SK-N-SH treated with all-trans-retinoic acid at 6 μM for 48 hours (cell line): Measurements from ENCODE around the gene ASL.

Experiments
- ATAC-seq: fragments of 200-7000 bp; cut with Tn5 transposase; 3 replicates; pipeline ENCODE4 v1.9.1; 2020; ENCODE audit warnings: mild to moderate bottlenecking, moderate library complexity
- ARNTL ChIP-seq: fragments of 450-650 bp; formaldehyde crosslinking; IDR thresholded peaks from 2 replicates; pipeline ENCODE4 v1.5.0; 2020; ENCODE audit warnings: low read depth, mild to moderate bottlenecking, moderate library complexity, borderline replicate concordance
- BACH2 ChIP-seq: fragments of 250-450 bp; sonication (Bioruptor Pico); IDR thresholded peaks from 2 replicates; pipeline ENCODE4 v1.9.0; 2021; ENCODE audit warnings: mild to moderate bottlenecking, borderline replicate concordance
- CREB5 ChIP-seq: fragments of 250-450 bp; sonication (Bioruptor Pico); IDR thresholded peaks from 2 replicates; pipeline ENCODE4 v1.5.1; 2020; ENCODE audit warnings: low read depth, mild to moderate bottlenecking, moderate library complexity
- CSDC2 ChIP-seq: fragments of 250-450 bp; sonication (Bioruptor Pico); IDR thresholded peaks from 2 replicates; pipeline ENCODE4 v1.5.0; 2020; ENCODE audit warnings: mild to moderate bottlenecking, moderate library complexity
- CSRNP3 ChIP-seq: fragments of 250-450 bp; sonication (Bioruptor Pico); IDR thresholded peaks from 2 replicates; pipeline ENCODE4 v1.5.1; 2021; ENCODE audit warnings: mild to moderate bottlenecking, moderate library complexity
- ESRRG ChIP-seq: fragments of 250-450 bp; sonication (Bioruptor Pico); IDR thresholded peaks from 2 replicates; pipeline ENCODE4 v1.6.1; 2021; ENCODE audit warnings: mild to moderate bottlenecking
- GLIS3 ChIP-seq: fragments of 250-450 bp; sonication (Bioruptor Pico); IDR thresholded peaks from 2 replicates; pipeline ENCODE4 v1.5.0; 2020; ENCODE audit warnings: mild to moderate bottlenecking, moderate library complexity
- ISL1 ChIP-seq: fragments of 250-450 bp; sonication (Bioruptor Pico); IDR thresholded peaks from 2 replicates; pipeline ENCODE4 v2.1.2; 2022; ENCODE audit warnings: mild to moderate bottlenecking, moderate library complexity
- OSR1 ChIP-seq: fragments of 250-450 bp; sonication (Bioruptor Pico); IDR thresholded peaks from 2 replicates; pipeline ENCODE4 v1.8.0; 2022; ENCODE audit warnings: moderate library complexity, mild to moderate bottlenecking, inconsistent platforms
- PATZ1 ChIP-seq: fragments of 250-450 bp; sonication (Bioruptor Pico); IDR thresholded peaks from 2 replicates; pipeline ENCODE4 v1.8.0; 2020; ENCODE audit warnings: mild to moderate bottlenecking, moderate library complexity, borderline replicate concordance
- POU6F1 ChIP-seq: fragments of 250-450 bp; sonication (Bioruptor Pico); IDR thresholded peaks from 2 replicates; pipeline ENCODE4 v1.8.0; 2021; ENCODE audit warnings: low read depth, mild to moderate bottlenecking, moderate library complexity, borderline replicate concordance
- PPARA ChIP-seq: fragments of 250-450 bp; sonication (Bioruptor Pico); IDR thresholded peaks from 2 replicates; pipeline ENCODE4 v1.5.0; 2020; ENCODE audit warnings: mild to moderate bottlenecking, borderline replicate concordance
- RARB ChIP-seq: fragments of 250-450 bp; sonication (Bioruptor Pico); IDR thresholded peaks from 2 replicates; pipeline ENCODE4 v1.8.0; 2021; ENCODE audit warnings: mild to moderate bottlenecking, moderate library complexity
- SNAI2 ChIP-seq: fragments of 250-450 bp; sonication (Bioruptor Pico); IDR thresholded peaks from 2 replicates; pipeline ENCODE4 v1.5.0; 2020; ENCODE audit warnings: mild to moderate bottlenecking, moderate library complexity
- TCF4 ChIP-seq: fragments of 250-450 bp; sonication (Bioruptor Pico); IDR thresholded peaks from 2 replicates; pipeline ENCODE4 v1.8.0; 2021; ENCODE audit warnings: mild to moderate bottlenecking, moderate library complexity, borderline replicate concordance
- TOX ChIP-seq: fragments of 250-450 bp; sonication (Bioruptor Pico); IDR thresholded peaks from 2 replicates; pipeline ENCODE4 v1.8.0; 2021; ENCODE audit warnings: mild to moderate bottlenecking, moderate library complexity, borderline replicate concordance
- TSHZ2 ChIP-seq: fragments of 250-450 bp; sonication (Bioruptor Pico); IDR thresholded peaks from 2 replicates; pipeline ENCODE4 v1.5.0; 2020; ENCODE audit warnings: mild to moderate bottlenecking, moderate library complexity
- ZC3H10 ChIP-seq: fragments of 250-450 bp; sonication (Bioruptor Pico); IDR thresholded peaks from 2 replicates; pipeline ENCODE4 v1.5.1; 2021; ENCODE audit warnings: mild to moderate bottlenecking, moderate library complexity
- ZFP3 ChIP-seq: fragments of 250-450 bp; sonication (Bioruptor Pico); IDR thresholded peaks from 2 replicates; pipeline ENCODE4 v1.5.0; 2020; ENCODE audit warnings: mild to moderate bottlenecking, moderate library complexity
- ZFP30 ChIP-seq: fragments of 450-650 bp; formaldehyde crosslinking; IDR thresholded peaks from 2 replicates; pipeline ENCODE4 v1.5.0; 2022; ENCODE audit warnings: mild to moderate bottlenecking, moderate library complexity
- ZNF565 ChIP-seq: fragments of 450-650 bp; formaldehyde crosslinking; conservative IDR thresholded peaks from 2 replicates; pipeline ENCODE4 v1.5.0; 2020; ENCODE audit warnings: low read depth, mild to moderate bottlenecking, moderate library complexity
- ZNF70 ChIP-seq: fragments of 450-650 bp; formaldehyde crosslinking; IDR thresholded peaks from 2 replicates; pipeline ENCODE4 v1.5.0; 2020; ENCODE audit warnings: mild to moderate bottlenecking, moderate library complexity
- ZNF8 ChIP-seq: fragments of 450-650 bp; formaldehyde crosslinking; IDR thresholded peaks from 2 replicates; pipeline ENCODE4 v1.5.0; 2020; ENCODE audit warnings: mild to moderate bottlenecking, moderate library complexity

ASL gene

GRCh38 chr7:66125052-66125694 is 49.6 kb downstream of the ASL start:
- peak; percentile 80 for ATAC-seq
- TF ChIP-seq POU6F1 (CRISPR knock-in tag) (peak; percentile 84; the same call in 1 of the 2 replicates), ZNF70 (CRISPR knock-in tag) (no peak; the same call in 1 of the 2 replicates), ZFP30 (no peak), SNAI2 (CRISPR knock-in tag) (peak; percentile 97), TSHZ2 (CRISPR knock-in tag) (peak; percentile 96), ZNF8 (CRISPR knock-in tag) (no peak), ARNTL (no peak), TOX (no peak; the same call in 1 of the 2 replicates), BACH2 (CRISPR knock-in tag) (no peak), PATZ1 (CRISPR knock-in tag) (peak; percentile 96), ESRRG (CRISPR knock-in tag) (peak; percentile 67; the same call in 1 of the 2 replicates), CSDC2 (CRISPR knock-in tag) (peak; percentile 63; the same call in 1 of the 2 replicates), CSRNP3 (CRISPR knock-in tag) (peak; percentile 90), ZC3H10 (CRISPR knock-in tag) (peak; percentile 96), RARB (CRISPR knock-in tag) (no peak; the same call in 1 of the 2 replicates), ZNF565 (CRISPR knock-in tag) (no peak), TCF4 (CRISPR knock-in tag) (peak; percentile 94), OSR1 (CRISPR knock-in tag) (no peak), CREB5 (CRISPR knock-in tag) (peak; percentile 92), GLIS3 (peak; percentile 56; the same call in 1 of the 2 replicates), PPARA (CRISPR knock-in tag) (no peak), ZFP3 (CRISPR knock-in tag) (no peak; the same call in none of the 2 replicates), ISL1 (peak; percentile 94)

- peak; percentile 81 for ATAC-seq
- peak; percentile 67 for TF ChIP-seq SNAI2 (CRISPR knock-in tag)
- peak; percentile 90; the same call in 1 of the 2 replicates for TF ChIP-seq ESRRG (CRISPR knock-in tag)
- TF ChIP-seq PPARA (CRISPR knock-in tag) = peak; percentile 68; the same call in 1 of the 2 replicates
- peak; percentile 93 for TF ChIP-seq ISL1
- TF ChIP-seq CREB5 (CRISPR knock-in tag) = peak; percentile 90
- TF ChIP-seq PATZ1 (CRISPR knock-in tag) = peak; percentile 95; the same call in 1 of the 2 replicates
- peak; percentile 95 for TF ChIP-seq ZC3H10 (CRISPR knock-in tag)
- peak; percentile 81 for TF ChIP-seq TCF4 (CRISPR knock-in tag)
- TF ChIP-seq TSHZ2 (CRISPR knock-in tag) = peak; percentile 95
These were observed 50.2 kb downstream of the ASL start for GRCh38 chr7:66125781-66126352.
